Lung (tissue), 12 donors: Measurements from ENCODE around the gene NHLH1. TPM values are rescaled to one million over a fixed set of nuclear protein-coding genes. Genes with fewer than 3 reads are reported as not detected.

ENCODE experiments used
- ATAC-seq: fragments of 200-7000 bp; cut with Tn5 transposase; one replicate; pipeline ENCODE4 v1.9.1; 2020; ENCODE audit warnings: moderate number of reproducible peaks; ENCODE audit not compliant: insufficient read depth, low FRiP score
- DNase-seq, 3 donors: peaks; one replicate each; pipeline ENCODE4 v3.0.0-alpha.2; 2013 to 2017
- H3K27ac ChIP-seq, 2 donors: one replicate each; pipeline ENCODE4 v1.5.1; 2013; ENCODE audit warnings: mild to moderate bottlenecking in 2 of 2, moderate library complexity in 2 of 2, control low read depth in 1 of 2, inconsistent platforms in 1 of 2, low read depth in 1 of 2, low read length in 1 of 2
- H3K27me3 ChIP-seq, 3 donors: one replicate each; pipeline ENCODE4 v1.5.1; 2013; ENCODE audit warnings: low read length in 2 of 3; ENCODE audit not compliant: control insufficient read depth in 3 of 3, insufficient read depth in 3 of 3
- H3K36me3 ChIP-seq, 4 donors: one replicate each; pipeline ENCODE4 v1.5.1; 2013; ENCODE audit warnings: low read length in 4 of 4, mild to moderate bottlenecking in 1 of 4, moderate library complexity in 1 of 4; ENCODE audit not compliant: control insufficient read depth in 4 of 4, insufficient read depth in 4 of 4
- H3K4me1 ChIP-seq, 5 donors: one replicate each; pipeline ENCODE4 v1.5.1; 2013; ENCODE audit warnings: low read length in 5 of 5, mild to moderate bottlenecking in 2 of 5, moderate library complexity in 1 of 5; ENCODE audit not compliant: control insufficient read depth in 5 of 5, insufficient read depth in 5 of 5
- H3K4me3 ChIP-seq: one replicate; pipeline ENCODE4 v1.5.1; 2013; ENCODE audit warnings: mild to moderate bottlenecking, control low read depth, moderate library complexity
- H3K9ac ChIP-seq, 2 donors: one replicate each; pipeline ENCODE4 v1.5.1; 2013; ENCODE audit warnings: low read length in 2 of 2, control low read depth in 1 of 2; ENCODE audit not compliant: insufficient read depth in 1 of 2
- H3K9me3 ChIP-seq, 4 donors: one replicate each; pipeline ENCODE4 v1.5.1; 2013; ENCODE audit warnings: low read length in 3 of 4, mild to moderate bottlenecking in 1 of 4, moderate library complexity in 1 of 4; ENCODE audit not compliant: control insufficient read depth in 4 of 4, insufficient read depth in 3 of 4
- CTCF ChIP-seq: IDR thresholded peaks from 2 replicates; pipeline ENCODE4 v1.5.1; 2012; ENCODE audit warnings: mild to moderate bottlenecking; ENCODE audit errors: control extremely low read depth, extremely low read depth
- WGBS, 2 donors: extraction: QIAGEN DNeasy Blood & Tissue Kit; methylation state at CpG; one replicate each; pipeline ENCODE4 v1.1.7; 2013; 5-methylcytosine and 5-hydroxymethylcytosine counted together
- polyA plus RNA-seq, 2 donors: library from polyadenylated mRNA; stranded (reverse); fragments of 200-250 nt; gene quantifications; one replicate each; pipeline ENCODE4 v1.2.1, GENCODE V29; 2013
- total RNA-seq, 2 donors: library from RNA; depleted of rRNA in 1 of 2; stranded (reverse); fragments of >200 nt in 1 of 2; gene quantifications; one replicate each; pipeline ENCODE4 v1.2.1, GENCODE V29; 2014 to 2021
- donor health status: control.
- donor health status: control.
- donor health status: Bipolar disorder and iron deficiency.
- donor health status: healthy.
- donor health status: DM: yes; HTN: yes; CAD: no.

The NHLH1 gene
- total and polyA plus RNA-seq, 4 donors: 0.09 to 0.21 (median 0.15) TPM

- peaks cover 34 to 58% (median 41%) of the 10 kb centered on the region in 4 donors for H3K36me3 ChIP-seq
- no peaks in the 10 kb centered on the region for H3K4me1 ChIP-seq
- WGBS, 2 donors: 86 to 90% methylated on average over 4 of the region's 4 CpGs
- no peak overlapping the region for H3K9ac ChIP-seq
- no peak overlapping the region for H3K27ac ChIP-seq
- ATAC-seq (no peak), DNase-seq (no peak)
- H3K4me3 ChIP-seq: no peak overlapping the region
- no peak for TF ChIP-seq CTCF
- H3K9me3 ChIP-seq: peaks cover 0 to 5% (median 0%) of the 10 kb centered on the region in 4 donors
- H3K27me3 ChIP-seq: no peaks in the 10 kb centered on the region
Measured at GRCh38 chr1:160358073-160358472, 8.8 kb upstream of the NHLH1 start.

GRCh38 chr1:160359559-160360226 lies 7.2 kb upstream of the NHLH1 start:
- TF ChIP-seq CTCF: no peak
- no peak for ATAC-seq
- H3K27ac ChIP-seq: no peak overlapping the region
- no peak overlapping the region for H3K4me3 ChIP-seq
- WGBS, 2 donors: 91 to 94% methylated on average over 9 of the region's 9 CpGs
- peaks cover 21 to 45% (median 27%) of the 10 kb centered on the region in 4 donors for H3K36me3 ChIP-seq
- H3K4me1 ChIP-seq: no peaks in the 10 kb centered on the region
- DNase-seq: no peak
- H3K9ac ChIP-seq: no peak overlapping the region
- no peaks in the 10 kb centered on the region for H3K27me3 ChIP-seq
- H3K9me3 ChIP-seq: peaks cover 0 to 2% (median 0%) of the 10 kb centered on the region in 4 donors

- no peak for ATAC-seq
- TF ChIP-seq CTCF: no peak
- Histone ChIP-seq H3K4me3 (no peak overlapping the region), H3K9ac (no peak overlapping the region), H3K9me3 (peaks cover 0 to 2% (median 0%) of the 10 kb centered on the region in 4 donors), H3K27me3 (no peaks in the 10 kb centered on the region), H3K27ac (no peak overlapping the region), H3K36me3 (peaks cover 16 to 42% (median 23%) of the 10 kb centered on the region in 4 donors), H3K4me1 (no peaks in the 10 kb centered on the region)
- WGBS, 2 donors: 87 to 90% methylated on average over 8 of the region's 8 CpGs
- no peak for DNase-seq
Measured at GRCh38 chr1:160360227-160360695, 6.6 kb upstream of the NHLH1 start.
